Endothelial cell (in vitro differentiated cells): ENCODE data around the gene KSR1. TPM values are rescaled to one million over a fixed set of nuclear protein-coding genes. Genes with fewer than 3 reads are reported as not detected.

Source experiments
- DNase-seq: peaks from one replicate; pipeline ENCODE4 v3.0.0; 2021; ENCODE audit warnings: low spot score
- H3K27ac Mint-ChIP-seq: one replicate; pipeline ENCODE4 v1.8.0; 2021; ENCODE audit warnings: mixed read lengths, inconsistent platforms; ENCODE audit not compliant: unreplicated experiment
- H3K27me3 Mint-ChIP-seq: one replicate; pipeline ENCODE4 v1.8.0; 2021; ENCODE audit warnings: mild to moderate bottlenecking, moderate library complexity, mixed read lengths, inconsistent platforms; ENCODE audit not compliant: unreplicated experiment
- H3K36me3 Mint-ChIP-seq: one replicate; pipeline ENCODE4 v1.8.0; 2021; ENCODE audit warnings: mild to moderate bottlenecking, low read depth, mixed read lengths, inconsistent platforms; ENCODE audit not compliant: unreplicated experiment
- H3K4me1 Mint-ChIP-seq: one replicate; pipeline ENCODE4 v1.8.0; 2021; ENCODE audit warnings: mild to moderate bottlenecking, mixed read lengths, inconsistent platforms; ENCODE audit not compliant: unreplicated experiment
- H3K4me3 Mint-ChIP-seq: one replicate; pipeline ENCODE4 v1.8.0; 2021; ENCODE audit warnings: mild to moderate bottlenecking, mixed read lengths, inconsistent platforms; ENCODE audit not compliant: unreplicated experiment
- H3K9me3 Mint-ChIP-seq: one replicate; pipeline ENCODE4 v1.8.0; 2021; ENCODE audit warnings: mixed read lengths, inconsistent platforms; ENCODE audit not compliant: unreplicated experiment
- CTCF ChIP-seq: fragments of 200-600 bp; sonication (generic); IDR thresholded peaks from one replicate; pipeline ENCODE4 v1.5.0; 2021; ENCODE audit warnings: antibody characterized with exemption; ENCODE audit not compliant: unreplicated experiment
- total RNA-seq: library from RNA; stranded (reverse); fragmentation: NEBNext Ultra II Directional; extraction: Animal tissue kit (Norgen Biotek cat#: 25700); gene quantifications from one replicate; pipeline ENCODE4 v1.2.1, GENCODE V29; 2021; ENCODE audit not compliant: unreplicated experiment

KSR1 gene
- total RNA-seq, 1 donor from 2014 or later: 65.2 TPM

GRCh38 chr17:27428781-27429505 is 27.3 kb upstream of the KSR1 start:
- DNase-seq: no peak
- H3K4me1 Mint-ChIP-seq: no peaks in the 10 kb centered on the region
- no peaks in the 10 kb centered on the region for H3K36me3 Mint-ChIP-seq
- no peak for TF ChIP-seq CTCF
- H3K4me3 Mint-ChIP-seq: no peak overlapping the region
- H3K27me3 Mint-ChIP-seq: peaks cover 6% of the 10 kb centered on the region
- no peaks in the 10 kb centered on the region for H3K9me3 Mint-ChIP-seq
- no peak overlapping the region for H3K27ac Mint-ChIP-seq

GRCh38 chr17:27429666-27430382 is 26.4 kb upstream of the KSR1 start:
- no peaks in the 10 kb centered on the region for H3K36me3 Mint-ChIP-seq
- no peak for TF ChIP-seq CTCF
- H3K4me3 Mint-ChIP-seq: no peak overlapping the region
- H3K27me3 Mint-ChIP-seq: peaks cover 8% of the 10 kb centered on the region
- H3K4me1 Mint-ChIP-seq: no peaks in the 10 kb centered on the region
- H3K9me3 Mint-ChIP-seq: no peaks in the 10 kb centered on the region
- no peak for DNase-seq
- no peak overlapping the region for H3K27ac Mint-ChIP-seq

- Mint-ChIP-seq H3K4me1 (no peaks in the 10 kb centered on the region), H3K4me3 (no peak overlapping the region), H3K9me3 (no peaks in the 10 kb centered on the region), H3K27me3 (peaks cover 8% of the 10 kb centered on the region), H3K36me3 (no peaks in the 10 kb centered on the region), H3K27ac (no peak overlapping the region)
- TF ChIP-seq CTCF: no peak
- no peak for DNase-seq
Observed at GRCh38 chr17:27430383-27430840, 25.8 kb upstream of the KSR1 start.

- Mint-ChIP-seq H3K27ac (no peak overlapping the region), H3K4me3 (no peak overlapping the region), H3K9me3 (no peaks in the 10 kb centered on the region), H3K36me3 (no peaks in the 10 kb centered on the region), H3K4me1 (no peaks in the 10 kb centered on the region), H3K27me3 (peaks cover 8% of the 10 kb centered on the region)
- TF ChIP-seq CTCF: peak; percentile 81
- peak; percentile 74 for DNase-seq
Observed at GRCh38 chr17:27430882-27431491, 25.3 kb upstream of the KSR1 start.
